Natural killer cell (primary cell): ENCODE measurements around the gene ACP7. TPM values are rescaled to one million over a fixed set of nuclear protein-coding genes. Genes with fewer than 3 reads are reported as not detected.

Source experiments
- ATAC-seq, 3 donors: fragments of 150-1000 bp in 2 of 3; fragments of 200-7000 bp in 1 of 3; cut with Tn5 transposase; 1 replicate in 1 of 3; 2 replicates in 2 of 3; pipeline ENCODE4 v1.10.0; 2021; ENCODE audit warnings: mild to moderate bottlenecking in 2 of 3, moderate library complexity in 2 of 3
- DNase-seq, 2 donors: peaks; one replicate each; pipeline versions ENCODE4 v3.0.0 to v3.0.0-alpha.2; 2013 to 2021; ENCODE audit warnings: mixed read lengths in 1 of 2
- H3K27ac ChIP-seq: one replicate; pipeline ENCODE4 v1.5.1; 2013; ENCODE audit warnings: mild to moderate bottlenecking, low read length
- H3K27me3 ChIP-seq: one replicate; pipeline ENCODE4 v1.6.1; 2013; ENCODE audit warnings: low read length; ENCODE audit not compliant: control insufficient read depth, insufficient read depth
- H3K36me3 ChIP-seq: one replicate; pipeline ENCODE4 v1.6.1; 2013; ENCODE audit warnings: low read length; ENCODE audit not compliant: control insufficient read depth, insufficient read depth
- H3K4me1 ChIP-seq: one replicate; pipeline ENCODE4 v1.6.1; 2013; ENCODE audit warnings: low read length; ENCODE audit not compliant: control insufficient read depth, insufficient read depth
- H3K4me3 ChIP-seq: one replicate; pipeline ENCODE4 v1.5.1; 2013; ENCODE audit warnings: low read length
- H3K9me3 ChIP-seq: one replicate; pipeline ENCODE4 v1.6.1; 2013; ENCODE audit warnings: low read length; ENCODE audit not compliant: control insufficient read depth, insufficient read depth
- H3K27ac Mint-ChIP-seq, 2 donors: one replicate each; pipeline ENCODE4 v1.8.0; 2022; ENCODE audit warnings: mild to moderate bottlenecking in 2 of 2, mixed read lengths in 2 of 2, moderate library complexity in 1 of 2
- H3K27me3 Mint-ChIP-seq, 2 donors: one replicate each; pipeline ENCODE4 v1.8.0; 2022; ENCODE audit warnings: low read depth in 2 of 2, mixed read lengths in 2 of 2
- H3K36me3 Mint-ChIP-seq: one replicate; pipeline ENCODE4 v1.8.0; 2022; ENCODE audit warnings: mixed read lengths
- H3K4me1 Mint-ChIP-seq, 2 donors: one replicate each; pipeline ENCODE4 v1.8.0; 2022; ENCODE audit warnings: mixed read lengths in 2 of 2
- H3K4me3 Mint-ChIP-seq: one replicate; pipeline ENCODE4 v1.8.0; 2022; ENCODE audit warnings: mild to moderate bottlenecking, moderate library complexity, mixed read lengths
- H3K9me3 Mint-ChIP-seq, 2 donors: one replicate each; pipeline ENCODE4 v1.8.0; 2022; ENCODE audit warnings: mixed read lengths in 2 of 2
- WGBS: methylation state at CpG from one replicate; pipeline ENCODE4 v1.1.7; 2013; ENCODE audit warnings: missing lambda C conversion rate; ENCODE audit not compliant: insufficient coverage; 5-methylcytosine and 5-hydroxymethylcytosine counted together
- intact Hi-C: fragments of 100-400 bp; cut with micrococcal nuclease; formaldehyde crosslinking; loops from one replicate; pipeline ENCODE4 v1.14.2; 2022
- total RNA-seq, 4 donors: library from RNA; stranded (reverse); fragments of 120-200 nt in 1 of 4; gene quantifications; one replicate each; pipeline versions ENCODE4 v1.2.3 to v1.2.4, GENCODE V29; 2013 to 2022
- TF ChIP-seq, protein P1 (sequence below): fragments of 200-600 bp; IDR thresholded peaks from one replicate; pipeline ENCODE4 v1.8.0; 2022; ENCODE audit warnings: antibody characterized with exemption

Gene ACP7
- total RNA-seq, 3 donors from 2014 or later (not counting 1 experiment from before 2014, with no cell fraction given), result not detected

DNA sequence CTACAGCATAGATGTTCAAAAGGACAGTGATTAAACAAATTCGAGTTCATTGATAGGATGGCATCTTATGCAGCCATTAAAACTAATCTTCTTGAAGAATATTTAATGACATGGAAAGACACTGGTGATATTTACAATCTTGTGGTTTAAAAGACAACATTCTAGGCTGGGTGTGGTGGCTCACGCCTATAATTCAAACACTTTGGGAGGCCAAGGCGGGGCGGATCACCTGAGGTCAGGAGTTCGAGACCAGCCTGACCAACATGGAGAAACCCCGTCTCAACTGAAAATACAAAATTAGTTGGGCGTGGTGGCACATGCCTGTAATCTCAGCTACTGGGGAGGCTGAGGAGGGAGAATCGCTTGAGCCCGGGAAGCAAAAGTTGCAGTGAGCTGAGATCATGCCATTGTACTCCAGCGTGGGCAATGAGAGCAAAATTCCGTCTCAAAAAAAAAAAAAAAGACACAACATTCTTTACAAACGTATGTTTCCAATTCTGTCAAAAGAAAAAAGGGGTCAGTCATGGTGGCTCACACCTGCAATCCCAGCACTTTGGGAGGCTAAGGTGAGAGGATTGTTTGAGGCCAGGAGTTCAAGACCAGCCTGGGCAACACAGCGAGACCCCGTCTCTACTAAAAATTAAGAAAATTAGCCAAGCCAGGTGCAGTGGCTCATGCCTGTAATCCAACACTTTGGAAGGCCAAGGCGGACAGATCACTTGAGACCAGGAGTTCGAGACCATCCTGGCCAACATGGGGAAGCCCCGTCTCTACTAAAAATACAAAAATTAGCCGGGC, 39.0 kb downstream of the ACP7 start:
- Histone ChIP-seq H3K4me1 (peaks cover 23% of the 10 kb centered on the region), H3K36me3 (no peaks in the 10 kb centered on the region), H3K27me3 (no peaks in the 10 kb centered on the region), H3K27ac (no peak overlapping the region), H3K9me3 (no peaks in the 10 kb centered on the region), H3K4me3 (no peak overlapping the region)
- no peak overlapping the region for H3K27ac Mint-ChIP-seq
- H3K27me3 Mint-ChIP-seq, result peaks cover 0 to 6% of the 10 kb centered on the region in 2 donors
- intact Hi-C loops, result loop anchor here (1.0 to 2.0 kb wide), 3 partner anchors 64 to 410 kb away; partner anchors contain the start of gene EID2B
- ATAC-seq (no peak), DNase-seq (no peak)
- WGBS, result 92% methylated on average over 17 of the region's 18 CpGs
- no peaks in the 10 kb centered on the region for H3K9me3 Mint-ChIP-seq
- H3K36me3 Mint-ChIP-seq, result no peaks in the 10 kb centered on the region
- TF ChIP-seq, protein P1, sequence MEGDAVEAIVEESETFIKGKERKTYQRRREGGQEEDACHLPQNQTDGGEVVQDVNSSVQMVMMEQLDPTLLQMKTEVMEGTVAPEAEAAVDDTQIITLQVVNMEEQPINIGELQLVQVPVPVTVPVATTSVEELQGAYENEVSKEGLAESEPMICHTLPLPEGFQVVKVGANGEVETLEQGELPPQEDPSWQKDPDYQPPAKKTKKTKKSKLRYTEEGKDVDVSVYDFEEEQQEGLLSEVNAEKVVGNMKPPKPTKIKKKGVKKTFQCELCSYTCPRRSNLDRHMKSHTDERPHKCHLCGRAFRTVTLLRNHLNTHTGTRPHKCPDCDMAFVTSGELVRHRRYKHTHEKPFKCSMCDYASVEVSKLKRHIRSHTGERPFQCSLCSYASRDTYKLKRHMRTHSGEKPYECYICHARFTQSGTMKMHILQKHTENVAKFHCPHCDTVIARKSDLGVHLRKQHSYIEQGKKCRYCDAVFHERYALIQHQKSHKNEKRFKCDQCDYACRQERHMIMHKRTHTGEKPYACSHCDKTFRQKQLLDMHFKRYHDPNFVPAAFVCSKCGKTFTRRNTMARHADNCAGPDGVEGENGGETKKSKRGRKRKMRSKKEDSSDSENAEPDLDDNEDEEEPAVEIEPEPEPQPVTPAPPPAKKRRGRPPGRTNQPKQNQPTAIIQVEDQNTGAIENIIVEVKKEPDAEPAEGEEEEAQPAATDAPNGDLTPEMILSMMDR, result no peak
- H3K4me1 Mint-ChIP-seq, result peaks cover 20 to 30% of the 10 kb centered on the region in 2 donors
- H3K4me3 Mint-ChIP-seq, result no peak overlapping the region

DNA sequence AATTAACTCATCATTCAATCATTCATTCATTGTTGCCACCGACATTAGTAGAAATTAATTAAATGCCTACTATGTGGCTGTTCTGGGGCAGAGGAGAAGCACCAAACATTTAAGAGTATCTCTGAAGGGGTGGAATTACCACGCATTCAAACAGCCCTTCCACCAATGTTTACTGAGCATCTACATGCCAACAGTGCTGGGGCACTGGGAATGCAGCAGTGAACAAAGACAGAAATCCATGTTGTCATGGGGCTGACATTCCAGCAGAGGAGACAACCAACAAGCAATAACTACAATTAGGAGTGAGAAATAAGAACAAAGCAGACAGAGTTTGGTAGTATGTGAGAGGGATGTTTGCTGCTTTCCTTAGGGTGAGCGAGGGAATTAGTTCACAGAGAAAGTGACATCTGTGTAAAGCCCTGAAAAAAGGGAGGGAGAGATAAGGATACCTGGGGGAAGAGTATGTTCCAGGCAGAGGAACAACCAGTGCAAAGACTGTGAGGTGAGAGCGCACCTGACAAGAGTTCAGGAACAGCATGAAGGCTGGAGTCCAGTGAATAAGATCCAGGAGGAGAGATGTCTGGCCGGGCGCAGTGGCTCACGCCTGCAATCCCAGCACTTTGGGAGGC, 40.1 kb downstream of the ACP7 start:
- H3K4me1 Mint-ChIP-seq, result peaks cover 20 to 30% of the 10 kb centered on the region in 2 donors
- no peak for DNase-seq

DNA sequence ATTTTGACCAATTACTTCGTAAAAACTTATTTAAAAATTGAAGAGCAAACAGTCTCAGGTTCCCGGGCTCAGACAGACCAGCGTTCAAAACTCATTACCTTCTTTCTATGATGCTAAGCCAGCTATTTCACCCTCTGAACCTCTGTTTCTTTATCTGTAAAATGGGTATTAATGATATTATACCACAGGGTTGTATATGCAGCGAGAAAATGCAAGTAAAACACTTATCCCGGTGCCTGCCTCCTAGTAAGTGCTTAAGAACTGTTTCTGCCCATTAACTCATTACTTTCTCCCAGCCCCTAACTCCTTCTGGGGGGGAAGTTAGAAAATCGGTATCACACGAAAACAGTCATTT, 41.0 kb downstream of the ACP7 start:
- intact Hi-C loops, result loop anchor here (2.0 kb wide), 1 partner anchor 286 kb away; no protein-coding TSS in a partner anchor
- DNase-seq, result no peak
- Histone ChIP-seq H3K4me3 (peak overlapping the region; percentile 37), H3K27ac (peak overlapping the region; percentile 73), H3K4me1 (peaks cover 23% of the 10 kb centered on the region), H3K27me3 (no peaks in the 10 kb centered on the region), H3K9me3 (no peaks in the 10 kb centered on the region), H3K36me3 (no peaks in the 10 kb centered on the region)
- Mint-ChIP-seq H3K4me1 (peaks cover 20 to 30% of the 10 kb centered on the region in 2 donors), H3K36me3 (no peaks in the 10 kb centered on the region), H3K9me3 (no peaks in the 10 kb centered on the region), H3K27me3 (peaks cover 0 to 4% of the 10 kb centered on the region in 2 donors), H3K4me3 (peak overlapping the region; percentile 98), H3K27ac (peak overlapping the region; percentile 95 to 100)
- 44% methylated on average over 5 of the region's 7 CpGs for WGBS
- ATAC-seq, result no peak
- TF ChIP-seq, protein P1, result no peak

More for the DNA sequence above, 40.1 kb downstream of the ACP7 start:
- Mint-ChIP-seq H3K4me3 (peak overlapping the region; percentile 52), H3K36me3 (no peaks in the 10 kb centered on the region), H3K27me3 (peaks cover 0 to 6% of the 10 kb centered on the region in 2 donors), H3K9me3 (no peaks in the 10 kb centered on the region), H3K27ac (peak overlapping the region; percentile 26 to 100)
- intact Hi-C loops, result loop anchor here (2.0 kb wide), 1 partner anchor 287 kb away; no protein-coding TSS in a partner anchor
- 95% methylated on average over 6 of the region's 7 CpGs for WGBS
- H3K27me3 ChIP-seq, result no peaks in the 10 kb centered on the region
- no peaks in the 10 kb centered on the region for H3K36me3 ChIP-seq
- H3K9me3 ChIP-seq, result no peaks in the 10 kb centered on the region
- peaks cover 23% of the 10 kb centered on the region for H3K4me1 ChIP-seq
- no peak for ATAC-seq
- no peak overlapping the region for H3K27ac ChIP-seq
- no peak overlapping the region for H3K4me3 ChIP-seq
- TF ChIP-seq, protein P1, result no peak
